Activated CD8-positive, alpha-beta memory T cell treated with anti-CD3 and anti-CD28 coated beads, Interleukin-2, amount 10 ng/mL, durations not matched to agents 7 days and 5 days (primary cell): Measurements from ENCODE around the gene IRAK1. TPM values are rescaled to one million over a fixed set of nuclear protein-coding genes. Genes with fewer than 3 reads are reported as not detected.
"Not testable (repeated sequence)": the region's sequence is repeated elsewhere in the genome, so short reads cannot be mapped to it uniquely, and the experiment has no call there.

ENCODE experiments used
- ATAC-seq: fragments of 150-1000 bp; cut with Tn5 transposase; one replicate; pipeline ENCODE4 v1.10.0; 2021; ENCODE audit warnings: moderate library complexity
- CTCF ChIA-PET: fragments of 350-600 bp; sonication (Branson Sonifier 250); formaldehyde crosslinking; loops from one replicate; lab custom pipeline; 2021; ENCODE audit warnings: antibody characterized with exemption; lab: Charles Lee
- DNase-seq: peaks from one replicate; pipeline ENCODE4 v3.0.0-alpha.2; 2020
- H3K27ac Mint-ChIP-seq: one replicate; pipeline ENCODE4 v1.8.0; 2021; ENCODE audit warnings: mild to moderate bottlenecking, mixed read lengths
- H3K27me3 Mint-ChIP-seq: one replicate; pipeline ENCODE4 v1.8.0; 2021; ENCODE audit warnings: mixed read lengths
- H3K36me3 Mint-ChIP-seq: one replicate; pipeline ENCODE4 v1.8.0; 2021; ENCODE audit warnings: mild to moderate bottlenecking, mixed read lengths
- H3K4me1 Mint-ChIP-seq: one replicate; pipeline ENCODE4 v1.8.0; 2021; ENCODE audit warnings: mixed read lengths
- H3K4me3 Mint-ChIP-seq: one replicate; pipeline ENCODE4 v1.8.0; 2021; ENCODE audit warnings: mild to moderate bottlenecking, moderate library complexity, mixed read lengths
- H3K9me3 Mint-ChIP-seq: one replicate; pipeline ENCODE4 v1.8.0; 2022; ENCODE audit warnings: low read depth, mixed read lengths
- total RNA-seq, 2 experiments: library from RNA; stranded (reverse); gene quantifications; one replicate each; pipeline ENCODE4 v1.2.3, GENCODE V29; 2021

IRAK1 gene
- total RNA-seq, 2 experiments from 2014 or later = 127 to 148 TPM

DNA sequence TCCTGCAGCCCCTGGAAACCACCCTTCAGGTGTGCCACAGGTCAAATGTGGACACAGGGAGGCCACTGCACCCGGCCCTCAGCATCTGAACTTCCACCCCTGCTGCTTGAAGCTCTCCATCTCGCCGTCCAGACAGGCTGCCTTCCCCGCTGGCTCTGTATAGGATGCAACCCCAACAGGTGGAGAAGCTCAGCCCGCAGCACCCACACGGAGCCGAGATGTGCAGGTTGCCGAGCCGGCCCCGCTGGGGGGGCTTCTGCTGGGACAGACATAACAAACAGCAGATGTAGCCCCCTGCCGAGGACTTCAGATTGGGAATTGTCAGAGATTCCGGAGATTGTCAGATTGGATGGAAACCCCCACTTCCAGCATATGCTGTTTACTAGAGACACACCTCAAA lies 26.6 kb downstream of the IRAK1 start:
- Mint-ChIP-seq H3K36me3 (no peaks in the 10 kb centered on the region), H3K9me3 (no peaks in the 10 kb centered on the region), H3K27ac (no peak overlapping the region), H3K4me3 (no peak overlapping the region), H3K4me1 (peaks cover 18% of the 10 kb centered on the region), H3K27me3 (no peaks in the 10 kb centered on the region)
- DNase-seq = no peak
- CTCF ChIA-PET = interaction anchor here (2.2 kb wide), 1 partner anchor 20 kb away, joined by 6 read pairs; no protein-coding TSS in a partner anchor
- ATAC-seq = no peak

- CTCF ChIA-PET = interaction anchor here (2.2 kb wide), 1 partner anchor 21 kb away, joined by 6 read pairs; no protein-coding TSS in a partner anchor
- Mint-ChIP-seq H3K9me3 (no peaks in the 10 kb centered on the region), H3K27me3 (no peaks in the 10 kb centered on the region), H3K4me1 (peaks cover 19% of the 10 kb centered on the region), H3K27ac (no peak overlapping the region), H3K36me3 (no peaks in the 10 kb centered on the region), H3K4me3 (no peak overlapping the region)
- ATAC-seq (no peak), DNase-seq (no peak)
Measured at GRCh38 chrX:153992180-153992579, 27.5 kb downstream of the IRAK1 start.

DNA sequence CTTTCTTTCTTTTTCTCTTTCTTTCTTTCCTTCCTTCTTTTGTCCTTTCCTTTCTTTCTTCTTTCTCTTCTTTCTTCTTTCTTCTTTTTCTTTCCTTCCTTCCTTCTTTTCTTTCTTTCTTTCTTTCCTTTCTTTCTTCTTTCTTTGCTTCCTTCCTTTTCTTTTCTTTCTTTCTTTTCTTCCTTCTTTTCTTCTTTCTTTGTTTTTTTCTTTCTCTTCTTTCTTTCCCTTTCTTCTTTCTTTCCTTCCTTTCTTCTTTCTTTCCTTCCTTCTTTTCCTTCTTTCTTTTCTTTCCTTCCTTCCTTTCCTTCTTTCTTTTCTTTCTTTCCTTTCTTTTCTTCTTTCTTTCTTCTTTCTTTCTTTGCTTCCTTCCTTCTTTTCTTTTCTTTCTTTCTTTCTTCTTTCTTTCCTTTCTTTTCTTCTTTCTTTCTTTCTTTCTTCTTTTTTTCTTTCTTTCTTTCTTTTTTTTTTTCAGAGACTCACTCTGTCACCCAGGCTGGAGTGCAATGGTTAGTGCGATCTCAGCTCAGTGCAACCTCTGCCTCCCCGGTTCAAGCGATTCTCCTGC lies 28.6 kb downstream of the IRAK1 start:
- no peak overlapping the region for H3K4me3 Mint-ChIP-seq
- CTCF ChIA-PET = interaction anchor here (1.9 to 2.2 kb wide), 2 partner anchors 10 to 22 kb away, joined by 6 to 7 read pairs; no protein-coding TSS in a partner anchor
- peaks cover 27% of the 10 kb centered on the region for H3K4me1 Mint-ChIP-seq
- ATAC-seq (no peak), DNase-seq (no peak)
- H3K9me3 Mint-ChIP-seq = no peaks in the 10 kb centered on the region
- no peaks in the 10 kb centered on the region for H3K27me3 Mint-ChIP-seq
- H3K36me3 Mint-ChIP-seq = no peaks in the 10 kb centered on the region
- no peak overlapping the region for H3K27ac Mint-ChIP-seq

GRCh38 chrX:153989973-153990655 lies 29.6 kb downstream of the IRAK1 start:
- peak; percentile 48 for DNase-seq
- CTCF ChIA-PET = interaction anchor here (1.0 to 1.9 kb wide), 3 partner anchors 9 to 24 kb away, joined by 3 to 7 read pairs (median 5); no protein-coding TSS in a partner anchor
- no peak for ATAC-seq

GRCh38 chrX:153988493-153988892 lies 31.2 kb downstream of the IRAK1 start:
- CTCF ChIA-PET = interaction anchor here (1.2 kb wide), 1 partner anchor 25 kb away, joined by 3 read pairs; no protein-coding TSS in a partner anchor
- no peak overlapping the region for H3K27ac Mint-ChIP-seq
- no peaks in the 10 kb centered on the region for H3K9me3 Mint-ChIP-seq
- no peak for ATAC-seq
- no peaks in the 10 kb centered on the region for H3K36me3 Mint-ChIP-seq
- no peaks in the 10 kb centered on the region for H3K27me3 Mint-ChIP-seq
- H3K4me1 Mint-ChIP-seq = peaks cover 47% of the 10 kb centered on the region
- no peak overlapping the region for H3K4me3 Mint-ChIP-seq
- DNase-seq = no peak

More at GRCh38 chrX:153989973-153990655, 29.6 kb downstream of the IRAK1 start:
- Mint-ChIP-seq H3K27me3 (no peaks in the 10 kb centered on the region), H3K36me3 (no peaks in the 10 kb centered on the region), H3K4me3 (no peak overlapping the region), H3K4me1 (peaks cover 31% of the 10 kb centered on the region), H3K9me3 (no peaks in the 10 kb centered on the region), H3K27ac (peak overlapping the region; percentile 79)

DNA sequence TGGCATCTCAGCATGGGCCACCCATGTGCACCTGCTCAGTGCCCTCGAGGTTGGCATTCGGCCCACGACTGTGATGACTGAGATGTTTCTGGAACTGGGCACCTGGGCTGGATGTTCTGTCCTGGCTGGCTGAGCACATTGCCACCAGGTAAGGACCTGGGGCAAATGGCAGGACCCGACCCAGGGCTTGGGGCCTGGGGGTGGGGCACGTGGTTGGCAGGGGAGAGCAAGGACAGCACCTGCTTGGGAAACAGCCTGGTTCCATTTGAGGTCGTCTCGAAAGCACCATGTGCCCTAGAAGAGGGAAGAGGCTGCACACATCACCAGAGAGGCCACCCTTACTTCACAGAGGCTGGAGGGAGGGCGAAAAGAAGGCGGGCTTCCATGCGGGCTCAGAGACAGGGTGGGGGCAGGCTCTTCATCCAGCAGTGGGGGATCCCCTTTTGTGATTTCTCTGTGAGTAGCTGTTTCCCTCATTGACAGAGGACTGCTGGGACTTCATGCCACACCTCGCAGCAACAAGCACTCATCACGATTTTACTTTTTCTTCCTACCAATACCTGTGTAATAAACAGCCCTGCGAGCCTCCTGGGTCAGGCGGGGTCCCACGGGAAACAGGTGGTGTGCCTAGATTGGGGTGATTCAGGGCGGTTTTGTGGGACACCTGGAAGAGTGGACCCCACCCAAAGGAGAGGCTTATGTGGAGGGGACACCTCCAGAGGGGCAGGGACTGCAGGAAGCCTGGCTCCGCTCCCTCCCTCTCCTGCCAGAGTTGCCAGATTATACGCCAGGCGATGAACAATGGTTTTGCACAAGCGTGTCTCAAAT lies 35.1 kb downstream of the IRAK1 start:
- peaks cover 4% of the 10 kb centered on the region for H3K36me3 Mint-ChIP-seq
- DNase-seq (peak; percentile 68), ATAC-seq (peak; percentile 32)
- H3K9me3 Mint-ChIP-seq = no peaks in the 10 kb centered on the region
- H3K27ac Mint-ChIP-seq = peak overlapping the region; percentile 95
- no peaks in the 10 kb centered on the region for H3K27me3 Mint-ChIP-seq
- peak overlapping the region; percentile 72 for H3K4me3 Mint-ChIP-seq
- CTCF ChIA-PET = interaction anchor here (1.0 kb wide), 1 partner anchor 10 kb away, joined by 4 read pairs; no protein-coding TSS in a partner anchor
- H3K4me1 Mint-ChIP-seq = peaks cover 65% of the 10 kb centered on the region

DNA sequence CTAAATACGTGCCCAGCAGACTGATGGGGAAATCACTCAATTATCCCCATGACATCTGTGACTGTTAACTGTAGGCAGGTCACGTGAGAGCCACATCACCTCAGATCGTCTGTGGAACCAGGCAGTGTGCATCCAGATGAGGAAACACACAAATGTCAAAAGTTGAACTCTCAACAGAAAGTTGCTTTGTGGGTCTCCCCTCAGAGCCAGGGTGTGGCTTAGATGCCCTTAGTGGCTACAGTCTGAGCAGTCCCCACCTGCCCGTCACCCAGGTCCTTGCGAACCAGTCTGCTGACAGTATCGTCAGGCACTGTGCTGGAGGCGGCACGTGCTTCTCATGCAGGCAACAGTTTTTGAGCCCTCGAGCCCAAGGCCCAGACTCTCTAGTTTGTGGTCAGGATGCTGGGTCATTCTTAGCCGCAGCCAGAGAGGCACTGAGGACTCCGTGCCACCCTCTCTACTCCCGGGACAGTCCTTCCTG lies 36.3 kb downstream of the IRAK1 start:
- Mint-ChIP-seq H3K4me3 (peak overlapping the region; percentile 43), H3K9me3 (no peaks in the 10 kb centered on the region), H3K27ac (peak overlapping the region; percentile 97), H3K4me1 (peaks cover 61% of the 10 kb centered on the region), H3K36me3 (peaks cover 4% of the 10 kb centered on the region), H3K27me3 (no peaks in the 10 kb centered on the region)
- no peak for ATAC-seq
- CTCF ChIA-PET = no interaction called here
- no peak for DNase-seq

GRCh38 chrX:153981771-153982533 lies 37.8 kb downstream of the IRAK1 start:
- Mint-ChIP-seq H3K36me3 (peaks cover 4% of the 10 kb centered on the region), H3K27ac (peak overlapping the region; percentile 97), H3K4me1 (peaks cover 55% of the 10 kb centered on the region), H3K27me3 (no peaks in the 10 kb centered on the region), H3K4me3 (peak overlapping the region; percentile 55), H3K9me3 (no peaks in the 10 kb centered on the region)
- CTCF ChIA-PET = interaction anchor here (1.0 to 2.2 kb wide), 9 partner anchors 9 to 55 kb away, joined by 3 to 7 read pairs (median 5); partner anchors contain the start of genes HCFC1 and TMEM187
- peak; percentile 82 for DNase-seq
- peak; percentile 43 for ATAC-seq

GRCh38 chrX:153981231-153981630 lies 38.5 kb downstream of the IRAK1 start:
- ATAC-seq (peak; percentile 1), DNase-seq (no peak)
- peak overlapping the region; percentile 55 for H3K4me3 Mint-ChIP-seq
- H3K9me3 Mint-ChIP-seq = no peaks in the 10 kb centered on the region
- H3K4me1 Mint-ChIP-seq = peaks cover 50% of the 10 kb centered on the region
- H3K27me3 Mint-ChIP-seq = no peaks in the 10 kb centered on the region
- peak overlapping the region; percentile 97 for H3K27ac Mint-ChIP-seq
- H3K36me3 Mint-ChIP-seq = peaks cover 4% of the 10 kb centered on the region
- CTCF ChIA-PET = interaction anchor here (0.6 to 2.2 kb wide), 11 partner anchors 8 to 112 kb away, joined by 3 to 7 read pairs (median 5); partner anchors contain the start of genes HCFC1 and TMEM187

DNA sequence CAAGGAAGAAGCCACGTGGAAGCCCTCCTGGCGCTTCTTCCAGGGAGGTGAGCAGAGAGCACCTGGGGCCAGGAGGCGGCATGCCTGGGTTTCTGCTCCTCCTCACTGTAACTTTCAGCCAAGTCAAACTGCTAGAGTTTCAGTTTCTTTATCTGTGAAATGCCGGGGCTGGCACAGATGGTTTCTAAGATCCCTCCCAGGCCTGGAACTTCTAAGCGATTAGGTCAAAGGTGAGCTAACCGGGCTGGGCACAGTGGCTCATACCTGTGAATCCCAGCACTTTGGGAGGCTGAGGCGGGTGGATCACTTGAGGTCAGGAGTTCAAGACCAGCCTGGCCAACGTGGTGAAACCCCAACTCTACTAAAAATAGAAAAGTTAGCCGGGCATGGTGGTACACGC lies 39.3 kb downstream of the IRAK1 start:
- CTCF ChIA-PET = interaction anchor here (0.8 to 2.2 kb wide), 7 partner anchors 9 to 54 kb away, joined by 3 to 7 read pairs (median 4); partner anchors contain the start of gene HCFC1
- H3K27ac Mint-ChIP-seq = peak overlapping the region; percentile 97
- H3K9me3 Mint-ChIP-seq, H3K36me3 Mint-ChIP-seq, DNase-seq, H3K27me3 Mint-ChIP-seq: not testable (repeated sequence)
- H3K4me3 Mint-ChIP-seq = peak overlapping the region; percentile 69
- ATAC-seq = peak; percentile 59
- peaks cover 51% of the 10 kb centered on the region for H3K4me1 Mint-ChIP-seq

GRCh38 chrX:153974726-153975286 lies 44.9 kb downstream of the IRAK1 start:
- ATAC-seq = no peak
- CTCF ChIA-PET = interaction anchor here (1.0 kb wide), 1 partner anchor 9 kb away, joined by 4 read pairs; no protein-coding TSS in a partner anchor
- DNase-seq = no peak
- Mint-ChIP-seq H3K27ac (peak overlapping the region; percentile 95), H3K4me1 (peaks cover 20% of the 10 kb centered on the region), H3K27me3 (no peaks in the 10 kb centered on the region), H3K4me3 (peak overlapping the region; percentile 89), H3K9me3 (no peaks in the 10 kb centered on the region), H3K36me3 (peaks cover 4% of the 10 kb centered on the region)
